Limb (tissue), 2 donors: Measurements from ENCODE around the gene CEP170.

ENCODE experiments used
- DNase-seq, 2 donors: peaks; one replicate each; pipeline ENCODE4 v3.0.0-alpha.2; 2016; ENCODE audit errors: extremely low spot score in 2 of 2

The CEP170 gene

GRCh38 chr1:243268751-243269460, 13.8 kb upstream of the CEP170 start:
- no peak for DNase-seq

- no peak for DNase-seq
Observed at GRCh38 chr1:243267914-243268653, 13.0 kb upstream of the CEP170 start.

GRCh38 chr1:243267471-243267880, 12.4 kb upstream of the CEP170 start:
- no peak for DNase-seq

DNA sequence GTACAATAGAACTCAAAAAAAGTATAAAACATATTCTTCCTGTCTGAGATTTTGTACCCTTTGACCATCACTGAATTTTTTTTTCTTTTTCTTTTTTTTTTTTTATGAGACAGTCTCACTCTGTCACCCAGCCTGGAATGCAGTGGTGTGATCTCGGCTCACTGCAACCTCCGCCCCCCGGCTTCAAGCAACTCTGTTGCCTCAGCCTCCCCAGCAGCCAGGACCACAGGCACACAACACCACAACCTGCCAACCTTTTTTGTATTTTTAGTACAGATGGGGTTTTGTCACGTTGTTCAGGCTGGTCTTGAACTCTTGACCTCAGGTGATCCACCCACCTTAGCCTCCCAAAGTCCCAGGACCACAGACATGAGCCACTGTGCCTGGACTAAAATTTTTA, 11.2 kb upstream of the CEP170 start:
- no peak for DNase-seq

DNA sequence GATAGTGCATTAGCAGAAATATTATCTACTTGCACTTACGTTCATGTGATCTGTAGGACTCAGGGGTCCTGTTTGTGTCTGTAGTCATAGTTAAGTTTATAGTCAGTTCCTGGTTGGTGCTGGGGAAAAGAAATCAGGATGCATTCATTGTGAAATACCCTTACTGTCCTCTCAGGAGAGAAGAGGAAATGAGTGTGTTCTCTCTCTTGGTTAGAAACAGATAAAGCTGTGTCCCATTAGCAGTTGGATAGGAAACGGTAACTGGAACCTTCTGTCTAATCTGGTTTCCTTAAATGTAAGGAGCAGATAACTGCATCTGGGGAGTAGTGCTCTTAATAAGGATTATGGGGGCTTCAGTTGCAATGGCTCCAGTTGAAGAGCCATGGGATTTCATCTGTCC, 9.6 kb upstream of the CEP170 start:
- DNase-seq: no peak

DNA sequence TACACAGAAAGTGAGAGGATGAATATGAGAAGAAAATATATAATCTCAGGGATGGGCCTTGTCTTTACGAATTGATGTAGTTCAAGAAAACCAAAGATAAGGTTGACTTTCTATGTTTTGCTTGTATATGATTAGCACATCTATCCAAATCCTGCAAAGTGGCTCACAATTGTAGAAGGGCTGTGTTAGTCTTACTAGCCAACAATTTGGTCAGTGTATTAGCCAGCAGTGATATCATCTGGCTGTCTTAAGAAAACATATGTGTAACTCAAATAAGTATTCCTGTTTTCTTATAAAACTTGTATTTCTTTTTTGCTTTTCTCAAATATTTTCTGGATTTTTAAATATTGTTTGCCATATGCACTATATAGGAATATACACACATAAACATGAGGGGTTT, 6.3 kb upstream of the CEP170 start:
- no peak for DNase-seq

DNA sequence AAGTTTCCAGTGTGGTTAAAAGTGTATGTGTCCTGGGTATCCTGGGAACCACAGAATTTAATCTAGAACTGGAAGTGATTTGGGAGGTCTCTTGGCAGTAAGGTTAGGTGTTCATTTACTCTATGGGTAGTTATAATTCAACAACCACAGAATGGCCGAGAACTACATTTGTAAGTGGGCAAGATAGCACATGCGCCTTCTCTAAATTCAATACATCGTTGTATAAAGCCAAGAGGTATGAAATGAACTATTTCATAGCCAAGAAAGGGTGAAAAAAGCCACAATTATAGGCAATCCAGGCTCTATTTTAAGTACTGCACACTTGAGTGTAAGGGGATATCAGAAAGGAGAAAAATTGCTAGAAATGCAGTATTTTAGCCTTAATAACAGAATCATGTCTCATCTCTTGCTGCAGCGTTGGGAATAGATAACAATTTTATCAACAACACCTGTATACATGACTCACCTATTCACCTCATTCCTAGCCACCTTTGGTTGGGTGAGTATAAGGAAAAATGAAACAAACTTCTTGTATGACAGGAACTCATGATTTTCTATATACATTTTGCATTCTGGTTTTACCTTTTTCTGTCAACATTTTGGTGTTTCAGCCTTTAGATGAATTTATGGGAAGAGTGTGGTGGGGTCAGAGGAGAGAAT, 5.3 kb upstream of the CEP170 start:
- no peak for DNase-seq

DNA sequence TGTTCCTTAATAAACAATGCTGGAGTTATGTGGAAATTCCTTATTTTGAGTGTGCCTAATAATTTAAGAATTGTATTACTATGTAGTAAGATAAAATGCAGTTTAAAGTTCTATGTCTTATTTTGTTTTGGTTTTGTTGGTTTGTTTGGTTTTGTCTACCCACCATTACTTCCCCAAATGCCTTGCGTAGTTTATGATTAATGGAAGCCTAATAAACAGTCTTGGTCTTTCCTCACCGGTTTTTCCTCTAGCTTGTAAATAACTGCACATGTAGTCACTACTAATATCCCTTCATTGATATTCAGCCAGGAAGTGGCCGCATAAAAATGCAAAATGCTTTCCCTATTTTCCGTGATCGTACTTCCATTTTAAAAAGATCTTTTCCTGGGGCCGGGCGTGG, 3.6 kb upstream of the CEP170 start:
- no peak for DNase-seq

- no peak for DNase-seq
Observed at GRCh38 chr1:243257189-243257588, 2.1 kb upstream of the CEP170 start.

- no peak for DNase-seq
Observed at GRCh38 chr1:243256590-243256989, 1.5 kb upstream of the CEP170 start.

DNA sequence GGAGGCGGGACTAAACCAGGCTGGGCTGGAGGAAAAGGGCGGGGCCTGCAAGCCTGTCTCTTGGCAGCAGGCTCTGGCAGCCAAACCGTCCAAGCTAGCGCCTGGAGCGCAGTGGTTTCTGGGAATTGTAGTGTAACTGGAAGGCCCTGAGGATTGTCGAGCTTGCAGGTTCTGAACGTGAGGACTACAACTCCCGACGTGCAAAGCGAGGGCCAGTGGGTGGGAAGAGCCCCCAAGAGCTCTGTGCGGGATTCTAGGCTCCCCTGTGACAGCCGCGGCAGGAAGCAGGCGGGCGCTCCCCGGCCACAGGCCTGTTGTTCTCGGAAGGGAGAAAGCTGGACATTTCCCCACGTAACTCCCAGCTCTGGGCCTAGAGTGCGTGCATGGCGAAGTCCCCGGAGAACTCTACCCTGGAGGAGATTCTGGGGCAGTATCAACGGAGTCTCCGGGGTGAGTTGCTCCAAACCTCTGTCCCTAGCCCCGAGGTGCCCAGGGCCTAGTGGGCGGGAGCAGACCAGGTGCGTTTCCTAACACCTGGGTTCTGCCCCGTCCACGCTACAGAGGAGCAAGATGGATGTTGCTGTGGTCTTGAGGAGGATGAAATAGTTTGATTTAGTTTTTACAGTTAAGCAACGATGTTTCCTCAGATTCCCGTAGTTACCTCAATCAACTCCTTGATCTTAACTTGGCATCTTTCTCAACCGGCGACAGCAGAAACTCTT, 871 bp upstream of the CEP170 start, which contains the start of gene SDCCAG8:
TSS of gene SDCCAG8 (plus strand) at position 251 of the 722 bp plus-strand sequence. CDS start at position 384, 133 bp downstream.
- DNase-seq: peak; percentile 97 to 100

DNA sequence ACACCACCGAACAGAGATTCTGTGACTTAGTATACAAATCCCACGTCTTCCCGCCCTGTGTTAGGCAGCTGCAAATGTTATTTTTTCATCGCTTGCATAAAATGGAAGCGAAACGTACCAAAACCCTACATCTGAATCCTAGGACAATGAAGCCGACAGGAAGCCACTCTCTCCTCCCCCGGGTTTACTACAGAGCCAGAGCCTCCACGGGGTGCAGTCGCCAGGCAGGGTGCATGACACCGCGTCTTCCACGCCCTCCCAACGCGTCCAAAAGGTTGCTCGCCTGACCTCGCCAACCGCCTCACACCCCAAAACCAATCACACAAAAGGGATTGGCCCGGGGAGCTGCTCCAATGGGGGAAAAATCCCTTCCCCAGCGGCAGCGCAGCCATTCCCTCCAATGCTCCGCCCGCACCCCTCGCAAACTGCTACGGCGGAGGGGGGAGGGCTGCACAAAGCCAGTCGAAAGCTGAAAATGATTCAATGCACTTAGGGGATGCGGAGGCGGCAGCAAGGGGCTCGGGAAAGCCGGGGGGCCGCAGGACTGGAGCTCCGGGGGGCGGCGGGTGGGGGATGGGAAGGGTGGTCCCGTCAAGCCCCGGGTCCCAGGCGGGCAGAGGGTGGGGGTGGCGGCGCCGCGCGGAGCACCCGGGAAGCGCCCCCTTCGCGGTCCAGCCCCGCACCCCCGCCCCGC, 701 bp downstream of the CEP170 start:
- peak in 1 of 2 donors; percentile 49 for DNase-seq

GRCh38 chr1:243253926-243254232, 1.2 kb downstream of the CEP170 start:
- peak in 1 of 2 donors; percentile 32 for DNase-seq

DNA sequence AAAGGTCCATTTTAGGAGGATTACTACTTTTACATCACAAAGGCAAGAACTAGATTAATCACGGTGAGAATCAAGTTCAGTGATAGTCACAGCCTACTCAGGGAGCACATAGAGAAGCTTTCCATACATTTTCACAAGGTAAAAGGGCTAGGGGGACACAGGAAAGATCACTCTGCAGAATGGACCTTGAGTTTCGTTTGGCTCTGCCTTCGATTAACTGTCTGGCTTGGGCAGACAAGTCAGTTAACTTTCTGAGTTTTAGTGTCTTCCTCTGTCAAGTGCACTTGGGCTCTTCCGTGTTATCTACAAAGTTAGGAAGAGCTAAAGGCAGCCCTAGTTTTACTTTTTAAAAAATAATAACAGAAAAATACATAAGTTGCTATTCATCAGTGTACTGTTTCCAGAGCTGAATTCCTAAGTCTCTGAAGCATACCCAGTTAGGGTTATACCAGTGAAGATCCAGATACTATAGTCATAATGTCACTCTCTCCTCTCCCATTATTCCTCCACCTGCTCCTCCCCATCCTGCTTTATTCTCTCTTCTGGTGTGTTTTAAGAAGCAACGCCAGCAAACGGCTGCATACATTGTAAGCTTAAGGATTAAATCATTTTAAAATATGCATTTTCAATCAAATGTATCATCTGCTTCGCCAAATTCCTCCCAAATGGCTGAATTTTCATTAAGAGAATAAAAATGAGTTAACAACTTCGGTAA, 1.7 kb downstream of the CEP170 start:
- DNase-seq: no peak

- no peak for DNase-seq
Observed at GRCh38 chr1:243251539-243251938, 3.5 kb downstream of the CEP170 start.

GRCh38 chr1:243250102-243250501, 5.0 kb downstream of the CEP170 start:
- no peak for DNase-seq

GRCh38 chr1:243249214-243249613, 5.9 kb downstream of the CEP170 start:
- DNase-seq: no peak

GRCh38 chr1:243247901-243248300, 7.2 kb downstream of the CEP170 start:
- DNase-seq: no peak

DNA sequence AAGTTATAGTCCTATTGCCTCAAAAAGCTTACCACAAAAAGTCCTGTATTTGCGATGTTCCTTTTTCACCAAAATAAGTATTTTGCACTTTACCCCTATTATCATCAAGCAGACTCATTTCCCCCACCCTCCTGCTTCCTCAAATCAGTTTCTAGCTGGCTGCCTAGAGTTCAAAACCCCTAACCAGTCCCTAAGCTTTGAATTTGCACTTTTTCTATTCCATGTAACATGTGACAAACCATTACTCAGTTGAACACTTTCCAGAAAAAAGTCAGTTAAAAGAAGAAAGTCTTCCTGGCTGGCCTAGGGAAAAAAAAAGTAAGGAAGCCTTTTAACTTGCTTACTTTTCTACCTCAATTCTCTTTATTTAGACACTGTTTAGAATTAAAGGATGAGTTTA, 8.2 kb downstream of the CEP170 start:
- no peak for DNase-seq

DNA sequence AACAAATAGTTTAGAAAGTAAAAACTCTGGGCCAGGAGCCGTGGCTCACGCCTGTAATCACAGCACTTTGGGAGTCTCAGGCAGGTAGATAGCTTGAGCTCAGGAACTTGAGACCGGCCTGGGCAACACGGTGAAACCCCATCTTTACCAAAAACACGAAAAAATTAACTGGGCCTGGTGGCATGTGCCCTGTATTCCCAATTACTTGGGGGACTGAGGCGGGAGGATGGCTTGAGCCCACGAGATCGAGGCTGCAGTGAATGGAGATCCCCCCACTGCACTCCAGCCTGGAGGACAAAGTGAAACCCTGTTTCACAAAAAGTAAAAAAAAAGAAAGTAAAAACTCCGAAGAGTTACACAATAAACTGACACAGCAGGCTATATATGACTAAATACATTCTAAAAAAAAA, 10.6 kb downstream of the CEP170 start:
- DNase-seq: no peak
